ENCODE results near the gene SPTBN1. TPM values are rescaled to one million over a fixed set of nuclear protein-coding genes. Genes with fewer than 3 reads are reported as not detected.

SPTBN1 gene
- total RNA-seq, 1 donor from 2014 or later, result 380 TPM

- no peak for DNase-seq (ENCODE audit: low spot score)
Measured at GRCh38 chr2:54704238-54704637, 248.1 kb downstream of the SPTBN1 start.

GRCh38 chr2:54704688-54705605 lies 248.8 kb downstream of the SPTBN1 start:
- DNase-seq (ENCODE audit: low spot score), result no peak

- no peak for DNase-seq (ENCODE audit: low spot score)
Measured at GRCh38 chr2:54706622-54707021, 250.5 kb downstream of the SPTBN1 start.

DNA sequence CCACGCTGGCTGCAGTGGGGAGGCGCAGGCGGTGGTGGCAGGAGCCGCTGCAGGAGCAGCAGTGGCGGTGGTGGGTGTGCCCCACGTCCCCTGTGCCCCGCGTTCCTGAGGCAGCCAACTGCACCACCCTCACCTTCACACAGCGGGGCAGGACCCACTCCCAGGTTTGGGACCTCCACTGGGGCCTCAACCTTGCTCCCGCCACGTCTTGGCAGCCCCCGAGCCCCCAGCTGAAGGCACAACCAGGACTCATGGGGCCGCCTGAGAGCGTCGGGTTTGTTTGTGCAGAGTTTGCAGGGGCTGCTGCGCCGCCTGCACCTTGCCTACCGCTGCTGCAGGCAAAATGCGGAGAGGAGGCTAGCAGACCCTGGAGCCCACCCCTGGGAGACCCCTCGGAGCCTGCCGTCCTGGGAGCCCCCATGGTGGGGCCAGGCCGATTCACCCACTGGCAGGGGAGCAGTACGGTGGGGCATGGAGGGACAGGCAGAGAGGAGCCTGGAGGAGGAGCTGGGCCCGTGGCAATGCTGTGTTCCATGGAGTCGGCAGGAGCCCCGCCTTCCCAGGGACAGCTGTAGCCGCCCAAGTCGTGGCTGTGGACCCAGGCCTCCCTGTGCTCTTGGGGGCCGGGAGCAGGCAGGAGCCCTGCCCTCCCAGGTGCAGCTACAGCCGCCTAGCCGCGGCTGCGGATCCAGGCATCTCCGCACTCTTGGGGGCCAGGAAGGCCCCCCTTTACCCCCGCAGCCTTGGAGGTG lies 252.6 kb downstream of the SPTBN1 start:
- peak; percentile 50 for DNase-seq (ENCODE audit: low spot score)

DNA sequence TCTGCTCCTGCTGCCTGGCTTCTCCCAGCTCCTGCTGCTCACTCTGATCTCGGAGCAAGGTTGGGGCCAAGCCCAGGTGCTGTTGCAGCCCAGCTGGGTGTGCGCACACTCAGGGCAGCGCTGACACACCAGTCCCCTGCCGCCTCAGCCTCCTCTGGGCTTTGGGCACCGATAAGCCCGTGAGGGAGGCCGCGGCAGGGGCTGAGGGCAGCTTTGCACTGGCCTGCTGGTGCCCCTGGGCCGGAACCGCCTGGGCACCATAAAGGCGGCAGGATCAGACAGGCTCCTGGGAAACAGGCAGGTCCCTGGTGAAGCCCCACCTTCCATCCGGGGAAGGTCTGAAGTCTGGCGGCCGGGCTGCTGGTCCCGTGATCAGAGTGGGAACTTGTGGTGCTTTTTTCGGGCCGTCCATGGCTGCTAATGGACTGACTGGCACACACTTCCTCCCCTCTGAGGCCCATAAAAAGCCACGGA lies 253.2 kb downstream of the SPTBN1 start:
- peak; percentile 69 for DNase-seq (ENCODE audit: low spot score)

DNA sequence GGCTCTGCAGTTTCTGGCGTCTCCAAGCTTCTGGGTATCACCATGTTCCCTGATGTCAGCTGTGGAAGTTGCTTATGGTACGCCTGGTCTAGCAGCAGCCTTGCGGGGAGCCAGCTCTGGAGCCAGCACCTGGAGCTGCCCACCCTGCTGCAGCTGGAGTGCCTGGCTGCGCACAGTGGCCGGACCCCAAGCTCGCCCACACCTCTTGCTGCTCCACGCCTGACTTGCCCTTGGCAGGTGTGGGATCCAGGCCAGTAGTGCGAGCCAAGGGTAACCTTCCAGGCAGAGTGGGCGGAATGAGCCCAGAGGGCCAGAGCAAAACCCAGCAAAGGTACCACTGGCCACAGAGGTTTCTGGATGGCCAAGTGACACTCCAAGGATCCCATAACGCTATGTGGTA lies 254.1 kb downstream of the SPTBN1 start:
- no peak for DNase-seq (ENCODE audit: low spot score)

- DNase-seq (ENCODE audit: low spot score), result no peak
Measured at GRCh38 chr2:54712516-54712915, 256.4 kb downstream of the SPTBN1 start.

GRCh38 chr2:54714996-54715395 lies 258.9 kb downstream of the SPTBN1 start:
- DNase-seq (ENCODE audit: low spot score), result no peak

DNA sequence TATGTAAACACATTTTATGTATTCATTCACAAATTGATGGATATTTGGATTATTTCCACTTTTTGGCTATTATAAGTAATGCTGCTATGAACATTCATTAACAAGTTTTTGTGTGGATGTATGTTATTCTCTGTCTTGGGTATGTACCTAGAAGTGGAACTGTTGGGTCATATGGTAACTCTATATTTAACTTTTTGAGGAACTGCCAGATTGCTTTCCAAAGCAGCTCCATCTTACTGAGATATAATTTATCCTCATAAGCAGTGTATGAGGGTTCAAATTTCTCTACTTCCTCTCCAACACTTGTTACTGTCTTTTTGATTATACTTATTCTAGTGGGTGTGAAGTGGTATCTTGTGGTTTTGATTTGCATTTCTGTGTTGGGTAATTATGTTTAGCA lies 260.2 kb downstream of the SPTBN1 start:
- no peak for DNase-seq (ENCODE audit: low spot score)

DNA sequence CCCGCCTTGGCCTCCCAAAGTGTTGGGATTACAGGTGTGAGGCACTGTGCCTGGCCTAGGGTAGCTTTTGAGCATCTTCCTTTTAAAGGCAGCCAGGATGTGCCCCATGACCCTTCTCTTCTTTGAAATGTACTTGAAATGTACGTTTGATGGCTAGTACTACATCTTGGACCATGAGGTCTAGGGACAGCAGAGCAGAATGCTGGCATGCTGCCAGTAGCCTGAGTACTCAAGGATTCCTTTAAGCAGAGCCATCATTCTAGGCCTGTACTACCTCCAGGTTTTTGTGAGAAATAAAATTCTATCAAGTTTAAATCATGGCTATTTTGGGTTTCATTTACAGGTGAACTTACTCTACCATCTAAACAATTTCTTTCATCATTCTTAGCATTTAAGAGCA lies 264.4 kb downstream of the SPTBN1 start:
- DNase-seq (ENCODE audit: low spot score), result no peak

Other genes with a start within 250 kb of the SPTBN1 start
- not detected for gene TSPYL6, start 200.1 kb upstream of the SPTBN1 start, total RNA-seq